ENCODE results near the gene WASF3.

Gene WASF3

GRCh38 chr13:26628706-26629105 is 71.2 kb downstream of the WASF3 start:
- H3K27ac ChIP-seq, result no peak overlapping the region
- TF ChIP-seq, protein P1, sequence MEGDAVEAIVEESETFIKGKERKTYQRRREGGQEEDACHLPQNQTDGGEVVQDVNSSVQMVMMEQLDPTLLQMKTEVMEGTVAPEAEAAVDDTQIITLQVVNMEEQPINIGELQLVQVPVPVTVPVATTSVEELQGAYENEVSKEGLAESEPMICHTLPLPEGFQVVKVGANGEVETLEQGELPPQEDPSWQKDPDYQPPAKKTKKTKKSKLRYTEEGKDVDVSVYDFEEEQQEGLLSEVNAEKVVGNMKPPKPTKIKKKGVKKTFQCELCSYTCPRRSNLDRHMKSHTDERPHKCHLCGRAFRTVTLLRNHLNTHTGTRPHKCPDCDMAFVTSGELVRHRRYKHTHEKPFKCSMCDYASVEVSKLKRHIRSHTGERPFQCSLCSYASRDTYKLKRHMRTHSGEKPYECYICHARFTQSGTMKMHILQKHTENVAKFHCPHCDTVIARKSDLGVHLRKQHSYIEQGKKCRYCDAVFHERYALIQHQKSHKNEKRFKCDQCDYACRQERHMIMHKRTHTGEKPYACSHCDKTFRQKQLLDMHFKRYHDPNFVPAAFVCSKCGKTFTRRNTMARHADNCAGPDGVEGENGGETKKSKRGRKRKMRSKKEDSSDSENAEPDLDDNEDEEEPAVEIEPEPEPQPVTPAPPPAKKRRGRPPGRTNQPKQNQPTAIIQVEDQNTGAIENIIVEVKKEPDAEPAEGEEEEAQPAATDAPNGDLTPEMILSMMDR (conservative IDR thresholded peaks at IDR 0.05), result peak; percentile 38; the same call in 1 of the 2 replicates
- no peak for TF ChIP-seq ZFX (IDR thresholded peaks at IDR 0.05)

GRCh38 chr13:26629260-26629825 is 71.9 kb downstream of the WASF3 start:
- no peak for TF ChIP-seq ZFX (IDR thresholded peaks at IDR 0.05)
- TF ChIP-seq, protein P1 (conservative IDR thresholded peaks at IDR 0.05), result peak; percentile 44
- H3K27ac ChIP-seq, result no peak overlapping the region

DNA sequence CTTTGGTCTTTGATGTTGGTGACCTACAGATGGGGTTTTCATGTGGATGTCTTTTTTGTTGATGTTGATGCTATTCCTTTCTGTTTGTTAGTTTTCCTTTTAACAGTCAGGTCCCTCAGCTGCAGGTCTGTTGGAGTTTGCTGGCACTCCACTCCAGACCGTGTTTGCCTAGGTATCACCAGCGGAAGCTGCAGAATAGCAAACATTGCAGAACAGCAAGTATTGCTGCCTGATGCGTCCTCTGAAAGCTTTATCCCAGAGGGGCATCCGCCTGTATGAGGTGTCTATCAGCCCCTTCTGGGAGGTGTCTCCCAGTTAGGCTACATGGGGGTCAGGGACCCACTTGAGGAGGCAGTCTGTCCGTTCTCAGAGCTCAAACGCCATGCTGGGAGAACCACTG is 78.2 kb downstream of the WASF3 start:
- H3K27ac ChIP-seq, result peak overlapping the region; percentile 29

DNA sequence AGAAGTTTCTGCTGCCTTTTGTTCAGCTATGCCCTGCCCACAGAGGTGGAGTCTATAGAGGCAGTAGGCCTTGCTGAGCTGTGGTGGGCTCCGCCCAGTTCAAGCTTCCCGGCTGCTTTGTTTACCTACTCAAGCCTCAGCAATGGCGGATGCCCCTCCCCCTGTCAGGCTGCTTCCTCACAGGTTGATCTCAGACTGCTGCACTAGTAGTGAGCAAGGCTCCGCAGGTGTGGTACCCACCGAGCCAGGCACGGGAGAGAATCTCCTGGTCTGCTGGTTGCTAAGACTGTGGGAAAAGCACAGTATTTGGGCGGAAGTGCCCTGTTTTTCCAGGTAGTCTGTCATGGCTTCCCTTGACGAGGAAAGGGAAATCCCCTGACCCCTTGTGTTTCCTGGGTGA is 78.6 kb downstream of the WASF3 start:
- peak overlapping the region; percentile 29 for H3K27ac ChIP-seq

GRCh38 chr13:26646603-26647002 is 89.1 kb downstream of the WASF3 start:
- TF ChIP-seq ZFX (IDR thresholded peaks at IDR 0.05), result no peak
- TF ChIP-seq, protein P1 (conservative IDR thresholded peaks at IDR 0.05), result no peak

GRCh38 chr13:26651234-26651633 is 93.8 kb downstream of the WASF3 start:
- H3K27ac ChIP-seq, result no peak overlapping the region
- TF ChIP-seq, protein P1 (conservative IDR thresholded peaks at IDR 0.05), result no peak
- no peak for TF ChIP-seq ZFX (IDR thresholded peaks at IDR 0.05)

More at GRCh38 chr13:26646603-26647002, 89.1 kb downstream of the WASF3 start:
- H3K27ac ChIP-seq, result no peak overlapping the region

DNA sequence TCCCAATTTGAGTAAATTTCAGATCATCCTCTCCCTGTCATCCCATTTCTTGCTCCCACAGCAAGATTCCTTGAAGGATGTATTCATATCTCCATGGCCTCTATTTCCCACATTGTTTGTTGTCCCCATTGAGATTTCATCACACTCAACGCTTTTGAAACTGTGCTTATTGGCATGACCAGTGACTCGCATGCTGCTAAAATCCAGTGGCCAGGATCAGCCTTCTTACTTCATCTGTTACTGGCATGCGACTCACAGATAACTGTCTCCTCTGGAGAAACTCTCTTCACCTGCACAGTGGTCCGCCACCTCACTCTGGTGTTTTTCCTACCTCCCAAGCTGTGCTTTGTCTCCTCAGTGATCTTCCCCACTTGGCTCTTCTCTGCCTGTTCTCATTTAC is 95.8 kb downstream of the WASF3 start:
- TF ChIP-seq ZFX (IDR thresholded peaks at IDR 0.05), result no peak
- TF ChIP-seq, protein P1 (conservative IDR thresholded peaks at IDR 0.05), result no peak
- no peak overlapping the region for H3K27ac ChIP-seq

- H3K27ac ChIP-seq, result no peak overlapping the region
- no peak for TF ChIP-seq ZFX (IDR thresholded peaks at IDR 0.05)
- TF ChIP-seq, protein P1 (conservative IDR thresholded peaks at IDR 0.05), result no peak
Measured at GRCh38 chr13:26653842-26654241, 96.4 kb downstream of the WASF3 start.
